IPS-NIHi11 (cell line): Measurements from ENCODE around the gene AURKA.

ENCODE experiments used
- DNase-seq: peaks from one replicate; pipeline ENCODE4 v3.0.0; 2012; ENCODE audit warnings: mixed read lengths, low spot score

Gene AURKA

GRCh38 chr20:56392132-56392880, at the start of gene AURKA, which contains the start of gene CSTF1:
Gene AURKA (minus strand): TSS chr20:56392215. CDS start chr20:56388197, 4,018 bp downstream.
Gene CSTF1 (plus strand): TSS chr20:56392645. CDS start chr20:56395553, 2,908 bp downstream.
- peak; percentile 100 for DNase-seq

DNA sequence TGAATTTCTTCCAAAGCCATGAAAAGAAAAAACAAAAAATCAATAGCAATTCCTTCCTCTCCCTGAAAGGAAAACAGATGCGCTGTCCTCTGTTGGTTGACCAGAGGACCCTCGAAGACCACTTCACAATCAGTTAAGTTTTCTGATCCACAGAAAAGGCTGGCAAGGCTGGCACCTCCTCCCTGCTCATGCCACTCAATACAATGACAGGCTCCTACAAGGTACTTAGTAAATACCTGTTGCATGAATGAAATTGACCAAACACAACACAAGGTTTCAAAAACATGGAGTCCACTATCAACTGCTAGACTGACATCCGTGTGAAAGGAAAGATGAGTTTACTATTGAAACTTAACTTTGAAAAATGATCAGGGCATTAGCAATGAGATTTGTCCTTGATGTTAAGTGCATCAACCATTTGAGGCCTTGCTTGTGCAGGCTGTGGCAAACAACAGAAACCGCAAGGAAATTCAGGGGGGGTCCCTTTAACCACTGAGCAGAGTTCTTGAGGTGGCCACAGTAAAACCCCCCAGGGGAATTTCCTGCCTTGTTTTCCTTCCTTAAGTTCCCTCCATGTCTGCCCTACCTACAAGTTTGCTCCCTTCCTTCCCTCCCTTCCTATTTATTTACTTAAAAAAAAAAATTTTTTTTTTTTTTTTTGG, 48.5 kb upstream of the AURKA start:
- no peak for DNase-seq

- no peak for DNase-seq
Measured at GRCh38 chr20:56439771-56440291, 47.8 kb upstream of the AURKA start.

DNA sequence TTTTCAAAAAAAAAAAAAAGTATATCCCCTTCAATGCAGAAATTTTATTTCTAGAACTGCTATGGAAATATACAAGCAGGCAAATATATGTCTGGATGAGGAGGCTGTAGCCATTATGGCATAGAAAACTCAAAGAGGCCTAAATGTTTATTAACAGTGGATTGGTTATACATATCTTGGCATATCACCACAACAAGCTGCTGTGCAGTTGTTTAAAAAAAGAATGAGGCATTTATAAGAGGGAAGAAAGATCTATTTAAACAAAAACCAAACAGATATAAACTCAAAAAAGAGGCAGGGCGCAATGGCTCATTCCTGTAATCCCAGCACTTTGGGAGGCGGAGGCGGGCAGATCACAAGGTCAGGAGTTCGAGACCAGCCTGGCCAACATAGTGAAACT, 46.3 kb upstream of the AURKA start:
- DNase-seq, result no peak

- no peak for DNase-seq
Measured at GRCh38 chr20:56437196-56437960, 45.4 kb upstream of the AURKA start.

GRCh38 chr20:56433880-56434255, 41.9 kb upstream of the AURKA start:
- DNase-seq, result no peak

DNA sequence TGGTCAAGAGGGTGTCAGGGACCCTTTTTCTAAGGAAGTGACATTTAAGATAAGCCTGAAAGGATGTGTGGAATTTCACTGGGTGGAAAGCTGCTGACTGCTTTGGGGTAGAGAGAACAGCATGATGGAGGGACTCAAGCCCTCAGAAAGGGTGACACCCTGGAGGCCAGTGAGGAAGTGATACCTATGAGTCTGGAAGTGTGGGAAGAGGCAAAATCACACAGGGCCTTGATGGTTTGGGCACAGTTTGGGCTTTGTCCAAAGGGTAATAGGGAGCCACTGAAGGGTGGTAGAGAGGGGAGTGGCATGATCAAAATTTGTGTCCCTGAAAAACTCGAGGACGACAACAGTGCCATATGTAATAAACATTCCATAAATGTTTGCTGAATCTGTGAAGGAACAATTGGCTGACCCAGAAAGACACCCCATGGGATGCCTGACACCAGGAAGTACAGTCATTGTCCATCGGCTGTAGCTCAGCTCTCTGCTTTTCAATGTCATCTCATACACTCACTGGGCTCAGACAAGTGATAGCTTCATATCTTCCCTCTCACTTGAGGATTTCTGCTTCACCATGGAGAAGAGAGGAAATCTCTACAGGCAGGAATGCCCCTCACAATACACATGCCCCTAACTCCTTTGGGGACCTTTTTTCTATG, 41.3 kb upstream of the AURKA start:
- DNase-seq, result no peak

DNA sequence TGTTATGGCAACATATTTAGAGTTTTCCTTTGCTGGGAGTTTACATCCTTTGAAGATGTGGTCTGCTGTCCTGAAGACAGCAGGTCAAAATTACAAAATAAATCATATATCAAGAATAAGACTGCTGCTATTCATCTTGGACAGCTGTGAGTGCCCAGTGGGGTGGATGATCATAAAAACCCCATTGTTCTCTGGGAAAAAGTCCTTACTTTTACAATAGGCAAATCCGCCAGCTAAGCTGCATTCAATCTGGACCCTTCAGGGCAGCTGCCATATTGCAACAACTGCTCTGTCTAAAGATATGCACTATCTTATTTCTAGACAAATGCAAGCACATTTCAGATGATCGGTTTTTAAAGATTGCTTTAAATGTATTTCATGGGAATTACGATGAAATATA, 39.5 kb upstream of the AURKA start:
- DNase-seq, result no peak

GRCh38 chr20:56430957-56431356, 38.9 kb upstream of the AURKA start:
- DNase-seq, result no peak

DNA sequence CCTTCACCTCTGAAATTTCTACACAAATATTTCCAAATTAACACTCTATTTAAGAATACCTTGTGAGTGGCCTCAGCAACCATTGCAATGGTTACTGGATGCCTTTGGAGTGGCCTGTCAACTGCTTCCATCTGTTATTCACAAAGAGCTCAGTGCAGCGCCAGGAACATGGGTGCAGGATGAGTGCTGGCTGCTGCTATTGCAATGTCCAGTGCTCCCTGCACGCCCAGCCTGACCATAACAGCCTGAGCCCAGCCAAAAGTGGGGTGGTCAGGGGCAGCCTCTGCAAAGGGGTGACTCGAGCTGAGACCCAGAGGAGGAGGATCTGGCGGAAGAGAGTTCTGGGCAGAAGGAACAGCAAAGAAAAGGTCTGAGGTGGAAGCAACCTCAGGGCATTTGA, 38.4 kb upstream of the AURKA start:
- DNase-seq, result no peak

DNA sequence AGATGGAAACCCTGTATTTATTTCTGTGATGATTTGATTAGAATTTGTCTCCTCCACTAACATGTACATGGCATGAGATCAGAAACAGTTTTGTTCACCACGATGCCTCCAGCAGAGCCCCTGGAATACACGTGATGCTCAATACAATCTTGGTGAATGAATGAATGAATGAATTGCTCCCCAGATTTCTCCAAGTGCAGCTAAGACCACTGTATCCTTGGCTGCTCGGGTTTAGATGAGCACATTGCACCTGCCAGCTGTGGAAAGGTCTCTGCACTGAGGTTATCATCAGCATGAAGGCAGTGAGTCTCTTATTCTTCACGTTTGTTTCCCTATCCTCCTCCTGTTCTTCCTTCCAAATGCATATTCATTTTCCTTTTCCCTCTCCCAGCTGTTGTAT, 37.9 kb upstream of the AURKA start:
- DNase-seq, result no peak

GRCh38 chr20:56429502-56429901, 37.5 kb upstream of the AURKA start:
- no peak for DNase-seq

DNA sequence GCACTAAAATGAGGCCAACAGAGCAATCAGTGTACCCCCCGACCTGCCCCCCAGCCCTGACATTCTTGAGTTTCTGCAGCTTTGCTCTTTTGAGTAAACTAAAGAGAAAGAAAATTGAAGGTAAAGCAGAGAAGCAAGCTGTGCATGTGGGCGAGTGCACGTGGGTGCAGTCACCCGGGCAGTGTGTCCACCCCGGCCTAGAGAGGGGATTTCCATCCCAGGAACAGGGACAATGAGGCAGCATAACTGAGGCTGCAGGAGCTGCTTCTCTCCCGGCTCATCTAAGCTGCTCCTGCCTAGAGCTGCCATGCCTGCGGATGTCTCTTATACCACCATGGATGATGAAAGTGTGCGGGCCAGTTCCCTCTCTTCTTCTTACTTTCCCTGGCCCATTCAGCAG, 36.9 kb upstream of the AURKA start:
- no peak for DNase-seq

GRCh38 chr20:56428410-56428809, 36.4 kb upstream of the AURKA start:
- no peak for DNase-seq

GRCh38 chr20:56427797-56428196, 35.8 kb upstream of the AURKA start:
- DNase-seq, result no peak

- no peak for DNase-seq
Measured at GRCh38 chr20:56426926-56427325, 34.9 kb upstream of the AURKA start.

- no peak for DNase-seq
Measured at GRCh38 chr20:56426026-56426425, 34.0 kb upstream of the AURKA start.

- DNase-seq, result no peak
Measured at GRCh38 chr20:56424931-56425330, 32.9 kb upstream of the AURKA start.

DNA sequence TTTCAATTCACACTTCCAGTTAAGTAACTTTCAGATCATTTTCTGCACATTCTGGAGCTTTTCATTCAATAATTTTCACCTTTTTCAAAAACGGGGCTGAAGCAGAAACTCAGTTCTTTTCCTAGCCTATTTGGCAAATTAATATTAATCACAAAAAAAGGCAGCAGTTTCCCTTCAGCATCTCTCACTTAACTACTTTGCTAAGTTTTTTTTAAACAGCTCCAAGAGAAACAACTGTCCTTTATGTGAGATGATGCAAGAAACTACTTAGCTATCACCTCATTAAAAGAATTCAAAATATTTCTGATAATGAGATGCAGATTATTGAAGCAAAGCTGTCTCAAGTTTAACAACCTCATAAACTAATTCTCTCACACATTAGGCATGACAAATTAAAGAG, 31.9 kb upstream of the AURKA start:
- no peak for DNase-seq

DNA sequence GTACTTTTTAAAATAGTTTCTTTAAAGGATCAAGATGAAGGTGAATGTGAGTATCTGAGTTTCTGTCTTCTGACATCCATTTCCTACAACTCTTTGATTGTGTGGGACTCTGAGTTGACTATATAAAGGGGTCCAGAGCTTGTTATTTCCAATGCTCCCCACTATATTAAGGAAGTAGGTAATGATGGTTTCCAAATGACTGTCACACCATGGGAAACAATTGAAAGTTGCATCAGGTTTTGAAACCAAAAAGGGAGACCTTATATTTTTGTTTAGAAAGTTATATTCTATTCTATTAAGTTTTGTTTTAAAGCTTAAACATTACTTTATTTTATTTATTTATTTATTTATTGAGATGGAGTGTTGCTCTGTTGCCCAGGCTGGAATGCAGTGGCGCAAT, 31.2 kb upstream of the AURKA start:
- no peak for DNase-seq

GRCh38 chr20:56422824-56423189, 30.8 kb upstream of the AURKA start:
- peak; percentile 70 for DNase-seq
